GM20431 (cell line): ENCODE data around the gene MOCS1.

Source experiments
- in situ Hi-C: fragments of 300-500 bp; cut with MseI, MboI; formaldehyde crosslinking; loops from one replicate; pipeline ENCODE4 v1.15.0; 2020; ENCODE audit warnings: low sequenced_read_pairs; ENCODE audit not compliant: unreplicated experiment

Gene MOCS1

DNA sequence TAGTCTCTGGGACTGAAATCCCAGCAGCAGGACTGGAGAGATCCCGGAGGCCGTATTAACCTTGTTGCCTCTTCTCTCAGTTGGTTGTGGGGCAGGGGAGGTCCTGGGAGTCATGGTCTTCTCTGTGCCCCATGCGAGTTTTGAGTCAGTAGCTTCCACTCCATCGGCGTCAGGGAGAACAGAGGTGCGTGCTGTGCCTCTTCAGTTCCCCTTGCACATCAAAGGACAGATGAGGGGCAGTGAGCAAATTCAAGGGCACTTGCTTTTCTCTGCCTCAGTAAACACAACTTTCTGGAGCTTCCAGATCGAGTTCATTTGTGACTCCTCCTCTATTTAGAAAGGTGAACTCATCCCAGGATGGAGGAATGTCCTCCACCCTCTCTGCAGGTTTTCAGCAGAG, 48.6 kb downstream of the MOCS1 start:
- in situ Hi-C loops, result no loop called here

DNA sequence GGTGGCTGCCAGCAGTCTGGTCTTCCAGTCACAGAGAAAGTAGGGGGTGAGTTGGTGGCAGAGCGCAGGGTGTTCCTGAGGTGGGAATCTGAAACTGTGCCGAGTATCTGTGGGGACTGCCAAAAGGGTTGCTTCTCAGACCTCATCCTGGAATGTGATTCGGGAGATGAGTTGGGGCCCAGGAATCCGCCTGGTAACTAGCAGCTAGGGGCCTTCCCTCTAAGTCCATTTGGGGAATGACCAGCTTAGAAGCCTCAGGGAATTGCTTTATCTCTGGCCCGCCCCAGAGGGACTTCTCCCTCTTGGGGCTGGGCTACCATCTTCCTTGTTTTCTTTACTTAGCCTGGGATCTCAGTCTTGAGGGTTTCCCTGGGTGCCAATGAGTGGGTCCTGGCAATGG, 49.6 kb downstream of the MOCS1 start:
- in situ Hi-C loops, result no loop called here

DNA sequence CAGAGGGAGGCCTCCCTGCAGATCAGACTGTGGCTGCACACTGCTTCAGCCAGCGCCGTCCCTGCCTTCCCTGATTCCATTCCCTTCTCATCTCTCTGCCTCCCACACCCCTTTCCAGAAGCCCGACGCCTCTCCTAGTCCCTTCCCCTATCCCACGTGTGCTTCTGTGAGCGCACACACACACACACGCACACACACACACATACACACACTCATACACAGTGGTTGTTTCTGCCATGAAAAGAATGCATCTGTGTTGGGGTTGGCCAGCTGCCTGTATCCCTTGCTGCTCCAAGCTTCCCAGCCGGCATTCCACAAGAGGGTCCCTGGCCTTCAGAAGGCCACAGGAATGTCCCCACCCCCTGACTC, 51.7 kb downstream of the MOCS1 start:
- in situ Hi-C loops, result no loop called here

- in situ Hi-C loops, result no loop called here
Observed at GRCh38 chr6:39881851-39882530, 52.3 kb downstream of the MOCS1 start.

- in situ Hi-C loops, result no loop called here
Observed at GRCh38 chr6:39880594-39880993, 53.7 kb downstream of the MOCS1 start.

DNA sequence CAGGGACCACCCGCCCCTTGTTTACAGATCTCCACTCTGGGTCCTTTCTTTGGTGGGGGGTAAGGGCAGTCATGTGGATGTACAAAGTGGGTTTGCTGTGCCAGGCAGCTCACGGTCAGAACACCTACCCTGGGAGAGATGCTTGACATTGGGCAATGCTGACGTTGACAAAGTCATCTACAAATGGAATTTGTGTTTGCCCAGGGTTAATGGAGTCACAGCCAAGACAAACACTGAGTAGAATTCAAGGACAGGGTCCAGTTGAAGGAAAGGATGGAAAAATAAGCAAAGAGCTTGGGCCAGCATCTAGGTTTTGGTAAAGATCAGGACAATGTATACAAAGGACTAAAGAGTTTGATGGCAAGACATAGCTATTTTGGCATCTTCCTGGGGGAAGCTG, 54.7 kb downstream of the MOCS1 start:
- in situ Hi-C loops, result no loop called here

GRCh38 chr6:39876826-39877225, 57.4 kb downstream of the MOCS1 start:
- in situ Hi-C loops, result no loop called here

DNA sequence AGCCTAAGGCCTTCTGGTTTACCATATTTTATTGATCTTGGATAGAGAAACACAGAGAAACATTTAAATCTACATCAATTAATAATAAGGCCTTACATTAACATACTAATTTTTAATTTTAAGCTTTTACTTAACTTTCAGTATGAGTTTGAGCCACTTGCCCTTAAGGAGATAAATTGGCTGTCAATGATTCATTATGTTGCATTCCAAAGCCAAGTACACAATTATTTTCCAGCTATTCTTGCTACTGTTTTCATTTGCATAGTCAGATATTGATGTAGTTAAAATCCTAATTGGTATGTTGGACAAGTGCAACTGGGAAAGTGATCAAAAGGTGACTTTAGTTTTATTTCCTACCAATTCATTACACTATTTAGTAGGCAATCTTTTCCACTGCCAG, 58.2 kb downstream of the MOCS1 start:
- in situ Hi-C loops, result no loop called here

GRCh38 chr6:39873439-39873838, 60.8 kb downstream of the MOCS1 start:
- in situ Hi-C loops, result no loop called here

DNA sequence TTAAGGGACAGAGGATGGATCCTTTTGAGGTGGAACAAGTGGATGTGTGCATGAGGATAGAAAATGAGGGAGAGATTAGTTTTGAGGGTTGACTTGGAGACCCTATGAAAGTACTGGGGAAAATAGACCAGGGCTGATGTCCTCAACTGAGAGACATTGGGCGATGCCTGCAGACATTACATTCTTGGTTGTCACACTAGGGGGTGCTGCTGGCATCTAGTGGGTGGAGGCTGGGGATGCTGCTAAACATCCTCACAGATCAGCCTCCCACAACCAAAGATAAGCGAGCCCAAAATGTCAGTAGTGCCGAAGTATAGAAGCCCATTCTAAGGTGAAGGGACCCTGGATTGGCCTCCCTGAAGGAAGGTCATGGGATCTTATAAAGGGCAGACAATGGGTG, 63.3 kb downstream of the MOCS1 start:
- in situ Hi-C loops, result no loop called here

- in situ Hi-C loops, result no loop called here
Observed at GRCh38 chr6:39867592-39867991, 66.7 kb downstream of the MOCS1 start.

DNA sequence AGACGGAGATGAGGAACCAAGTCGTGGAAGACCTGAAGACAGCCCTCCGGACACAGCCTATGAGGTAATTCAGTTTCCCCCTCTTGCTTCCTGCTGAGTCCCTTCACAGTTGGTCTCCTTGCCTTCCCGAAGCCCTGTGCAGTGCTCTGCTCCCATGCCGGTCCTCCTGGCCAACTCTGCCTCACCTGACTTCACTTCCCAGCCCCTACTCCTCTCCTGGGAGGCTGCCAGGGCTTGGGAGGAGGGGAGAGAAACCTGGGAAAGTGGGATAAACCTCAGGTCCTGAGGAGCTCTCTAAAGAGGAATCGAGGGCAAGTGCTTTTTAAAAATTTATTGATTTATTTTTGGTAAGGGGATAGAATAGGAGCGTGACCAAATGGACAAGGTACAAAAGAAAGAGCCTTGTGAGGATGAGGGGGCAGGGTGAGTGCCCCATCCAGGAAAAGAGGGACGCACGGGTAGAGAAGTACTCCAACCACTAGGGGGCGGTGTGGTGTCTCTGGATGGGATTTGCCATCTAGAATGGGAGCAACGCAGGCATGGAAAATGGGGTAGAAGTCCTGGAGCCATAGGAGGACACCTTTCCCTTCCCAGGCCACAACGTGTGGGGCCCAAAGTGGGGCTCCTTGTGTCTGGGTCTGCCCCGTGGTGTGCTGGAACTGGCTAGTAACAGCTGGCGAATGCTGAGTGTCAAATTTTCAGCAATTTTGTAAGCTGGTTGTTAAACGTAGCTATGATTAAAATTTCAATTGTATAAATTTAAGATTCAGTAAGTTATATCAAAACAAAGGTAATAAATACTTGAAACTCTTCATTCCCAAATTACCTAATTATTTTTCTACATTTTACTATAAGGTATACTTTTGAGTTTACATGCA, 69.0 kb downstream of the MOCS1 start:
- in situ Hi-C loops, result no loop called here

DNA sequence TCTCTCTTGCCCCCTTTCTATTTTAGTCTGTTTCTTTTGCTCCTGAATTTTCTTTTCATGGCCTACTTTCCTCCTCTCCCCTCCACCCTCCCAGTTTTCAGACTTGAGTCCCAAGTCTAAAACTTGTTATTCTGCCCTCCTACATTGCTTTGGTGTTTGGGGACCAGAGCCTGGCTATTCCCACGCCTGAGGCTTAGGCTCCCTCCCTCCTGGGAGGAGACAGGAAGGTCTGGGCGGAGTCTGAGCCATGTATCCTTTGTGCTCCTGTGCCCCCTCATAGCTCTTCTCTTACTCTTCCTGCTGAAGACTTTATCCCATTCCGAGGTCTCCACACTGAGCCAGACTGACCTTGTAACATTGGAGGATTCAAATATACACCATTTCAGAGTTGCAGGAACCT, 72.6 kb downstream of the MOCS1 start:
- in situ Hi-C loops, result no loop called here

GRCh38 chr6:39859025-39859424, 75.2 kb downstream of the MOCS1 start:
- in situ Hi-C loops, result no loop called here

DNA sequence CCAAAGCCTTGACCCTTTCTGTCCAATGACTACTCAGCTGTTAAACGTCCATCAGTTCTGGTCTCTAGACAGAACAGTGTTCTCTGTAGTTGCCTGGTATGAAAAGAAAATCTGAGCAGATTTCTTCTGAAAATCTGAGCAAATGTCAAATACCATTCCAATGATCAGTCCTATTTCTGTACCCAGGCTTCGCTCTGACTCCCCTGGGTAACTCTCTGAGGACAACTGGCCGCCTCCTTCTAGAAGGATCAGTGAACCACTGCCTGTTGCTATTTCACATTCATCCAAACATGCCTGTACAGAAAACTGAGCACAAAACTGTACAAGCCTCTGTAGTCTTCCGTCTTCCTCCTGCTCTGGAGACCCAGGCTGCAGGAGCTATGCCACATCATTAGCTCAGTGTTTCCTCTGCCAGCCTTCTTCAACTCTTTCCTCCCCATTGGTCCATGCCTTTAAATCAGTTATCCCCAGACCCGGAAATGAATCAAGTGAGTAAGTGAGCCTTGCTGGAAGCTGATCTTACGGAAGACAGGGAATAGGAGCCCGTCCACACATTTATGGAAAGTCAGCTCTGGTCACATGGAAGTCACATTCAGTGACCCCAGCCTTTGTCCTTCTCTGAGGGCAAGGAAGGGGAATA, 78.8 kb downstream of the MOCS1 start:
- in situ Hi-C loops, result no loop called here
